ENCODE results near the gene AJUBA.

The AJUBA gene

DNA sequence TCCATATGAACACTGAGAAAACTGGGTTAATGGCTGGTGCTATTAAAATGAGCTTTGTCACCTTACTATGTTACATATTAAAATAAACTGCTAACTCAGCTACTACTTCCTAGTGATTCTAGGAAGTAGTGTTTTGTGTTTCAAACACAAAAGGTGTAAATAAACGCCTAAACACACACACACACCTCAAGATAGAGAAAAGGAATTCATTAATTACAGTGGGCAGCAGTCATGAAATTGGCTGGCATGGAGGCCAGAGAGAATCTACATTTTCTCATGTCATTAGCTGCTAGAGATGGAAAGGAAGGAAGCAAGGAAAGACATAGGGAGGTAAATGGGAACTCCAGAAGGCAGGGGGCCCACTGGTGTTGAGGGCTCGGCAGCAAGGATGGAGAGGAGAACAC is 52.4 kb downstream of the AJUBA start:
- DNase-seq: no peak

DNA sequence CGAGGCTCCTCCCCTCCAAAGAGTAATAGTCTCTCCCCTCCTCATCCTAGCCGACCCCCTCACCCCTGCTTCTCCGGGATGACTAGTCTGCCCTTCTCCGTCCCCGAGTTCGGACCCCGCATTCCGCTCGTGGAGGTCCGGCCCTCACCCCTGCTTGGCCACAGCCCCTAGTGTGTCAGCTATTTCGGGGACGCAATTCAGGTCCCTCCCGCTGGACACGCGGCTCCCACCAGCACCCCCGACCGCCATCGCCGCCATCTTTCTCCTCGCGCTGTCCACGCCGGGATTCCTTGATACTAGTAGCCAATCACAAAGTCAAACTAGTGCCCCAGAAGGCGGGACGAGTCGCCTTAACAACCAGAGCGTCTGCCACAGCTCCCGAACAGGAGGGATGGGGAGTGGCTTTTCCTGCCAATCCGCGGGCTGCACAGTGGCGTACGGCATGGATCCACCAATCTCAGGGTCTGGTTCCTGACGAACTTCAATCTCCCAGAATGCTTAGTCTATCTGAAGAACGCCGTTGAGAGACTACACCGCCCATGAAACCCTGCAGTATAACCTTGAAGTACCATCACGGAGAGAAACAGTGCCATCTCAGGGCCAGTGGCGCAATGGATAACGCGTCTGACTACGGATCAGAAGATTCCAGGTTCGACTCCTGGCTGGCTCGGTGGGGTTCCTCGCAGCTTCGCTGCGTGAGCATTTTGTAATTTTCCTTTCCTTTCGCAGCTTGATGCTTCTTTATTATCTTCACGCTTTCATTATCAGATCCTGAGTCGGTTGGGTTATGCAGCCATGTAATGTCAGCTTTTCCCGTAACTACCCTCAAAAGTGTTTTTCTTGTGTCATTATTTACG is 53.0 kb downstream of the AJUBA start, which contains the start of gene PRMT5:
Gene PRMT5 (minus strand): TSS at position 273 of the 857 bp plus-strand sequence. CDS start 15 bp downstream, at position 258.
- DNase-seq: peak; percentile 97

DNA sequence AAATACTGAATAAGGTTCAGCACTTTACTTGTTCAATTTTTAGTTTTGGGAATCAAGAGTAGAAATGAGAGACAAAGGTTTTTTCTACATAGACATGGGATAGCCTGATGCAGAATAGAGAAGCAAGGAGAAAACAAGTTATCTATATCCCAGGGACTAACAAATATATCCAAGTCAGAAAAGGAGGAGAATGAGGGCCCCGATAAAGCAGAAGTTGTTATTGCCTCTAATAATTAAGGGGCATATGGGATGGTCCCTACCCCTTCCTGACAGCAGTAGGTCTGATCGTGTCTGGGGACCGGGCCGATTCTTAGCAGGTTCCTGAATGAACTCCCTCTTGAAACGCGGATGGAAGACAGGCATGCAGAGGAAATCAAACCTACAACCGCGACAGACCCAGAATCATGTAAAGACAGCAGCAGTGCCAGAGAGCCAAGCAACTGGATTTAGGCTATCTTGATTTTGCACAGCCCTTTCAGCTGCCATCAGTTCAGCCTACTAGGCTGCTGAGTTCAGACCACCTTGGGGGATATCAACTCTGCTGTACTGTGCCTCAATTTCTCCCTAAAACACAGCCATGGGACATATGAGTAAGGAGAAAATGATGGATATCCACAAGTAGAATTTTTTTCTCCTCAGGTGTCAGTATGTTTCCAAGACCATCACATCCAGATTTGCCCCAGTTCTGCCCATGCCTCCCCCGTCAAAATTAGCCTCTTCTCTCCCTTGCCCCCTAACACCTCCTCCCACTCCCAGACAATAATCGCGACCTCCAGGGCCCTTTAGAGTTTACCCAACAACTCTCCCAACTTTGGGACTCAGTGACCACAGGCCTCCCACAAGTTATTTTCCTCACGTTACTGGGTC is 53.9 kb downstream of the AJUBA start:
- DNase-seq: no peak

DNA sequence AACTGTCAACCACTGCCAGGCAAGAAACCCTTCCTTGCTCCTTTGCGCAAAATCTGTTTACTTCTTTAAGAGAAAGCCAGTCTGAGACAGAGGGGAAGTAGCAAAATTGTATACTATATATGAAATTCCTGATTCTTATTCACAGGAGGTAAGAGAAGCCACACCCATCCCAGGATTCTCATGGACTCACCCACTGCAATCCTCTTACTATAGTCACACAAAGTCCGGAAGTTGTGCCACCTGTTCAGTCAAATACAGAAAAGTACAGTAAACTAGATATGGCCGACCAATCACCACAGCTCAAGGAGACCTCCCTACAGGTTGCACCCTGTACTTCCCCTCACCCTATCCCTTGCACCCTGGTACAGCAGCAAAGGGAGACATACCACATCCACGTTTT is 56.0 kb downstream of the AJUBA start:
- no peak for DNase-seq

DNA sequence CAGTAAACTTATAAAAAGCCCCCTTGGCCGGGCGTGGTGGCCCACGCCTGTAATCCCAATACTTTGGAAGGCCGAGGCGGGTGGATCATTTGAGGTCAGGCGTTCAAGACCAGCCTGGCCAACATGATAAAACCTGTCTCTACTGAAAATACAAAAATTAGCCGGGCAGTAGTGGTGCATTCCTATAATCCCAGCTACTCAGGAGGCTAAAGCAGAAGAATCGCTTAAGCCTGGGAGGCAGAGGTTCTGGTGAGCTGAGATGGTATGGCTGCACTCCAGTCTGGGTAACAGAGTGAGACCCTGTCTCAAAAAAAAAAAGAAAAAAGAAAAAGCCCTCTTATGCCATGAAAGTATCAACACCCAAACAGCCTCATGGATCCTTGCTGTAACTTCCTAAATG is 56.8 kb downstream of the AJUBA start:
- DNase-seq: no peak

DNA sequence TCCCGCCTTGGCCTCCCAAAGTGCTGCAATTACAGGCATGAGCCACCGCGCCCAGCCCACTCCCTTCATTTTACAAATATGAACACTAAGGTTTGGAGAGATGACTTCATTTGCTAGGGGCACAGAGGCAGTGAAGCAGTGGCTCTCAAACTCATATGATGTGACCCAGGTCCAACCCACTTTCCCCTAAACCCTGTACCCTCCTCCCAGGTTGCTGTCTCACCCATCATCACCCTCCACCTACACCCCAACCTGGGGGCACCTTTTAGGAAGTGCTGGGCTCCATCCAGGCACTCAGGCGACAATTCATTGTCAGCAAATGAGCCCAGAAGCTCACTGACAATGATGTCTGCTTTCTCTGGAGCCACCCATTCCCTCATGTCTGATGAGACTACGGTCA is 58.6 kb downstream of the AJUBA start:
- no peak for DNase-seq

DNA sequence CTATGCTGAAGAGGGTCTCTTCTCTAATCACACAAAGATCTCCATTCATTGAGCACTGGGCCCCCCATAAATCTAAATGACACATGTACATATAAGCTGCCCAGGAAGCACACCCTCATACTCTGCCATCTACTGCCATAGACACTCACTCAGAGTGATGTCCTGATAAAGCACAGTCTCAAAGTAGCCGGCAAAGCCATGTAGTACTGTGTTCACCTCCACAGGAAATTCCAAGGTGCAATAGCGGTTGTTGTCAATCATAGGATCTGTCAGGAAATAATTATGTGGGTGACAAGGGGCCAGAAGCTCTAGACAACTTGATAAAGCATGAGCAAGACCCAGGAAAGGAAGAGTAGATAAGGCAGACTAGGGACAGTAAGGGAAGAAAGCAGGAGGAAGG is 60.1 kb downstream of the AJUBA start:
- no peak for DNase-seq
